H1 (cell line): ENCODE results near the gene DARS2. TPM values are rescaled to one million over a fixed set of nuclear protein-coding genes. Genes with fewer than 3 reads are reported as not detected.

ENCODE experiments used
- ASH2L ChIP-seq: fragments of 200-600, 300-600 bp; sonication (generic); IDR thresholded peaks from one replicate; pipeline ENCODE4 v1.7.1; 2017; ENCODE audit warnings: low read length
- BCL11A ChIP-seq, 2 experiments: IDR thresholded peaks; one replicate each; pipeline ENCODE4 v1.6.1; 2011; ENCODE audit warnings: low read depth in 2 of 2, low read length in 2 of 2, mild to moderate bottlenecking in 2 of 2
- CBX5 ChIP-seq: fragments of 300-800, 300-1000 bp; sonication (generic); IDR thresholded peaks from 2 replicates; pipeline ENCODE4 v1.7.1; 2016; ENCODE audit warnings: antibody characterized with exemption, low read length, low read depth
- CHD1 ChIP-seq: IDR thresholded peaks from 2 replicates; pipeline ENCODE4 v1.6.1; 2012; ENCODE audit warnings: low read depth, low read length, improper control_type of control experiment
- CREB1 ChIP-seq: IDR thresholded peaks from 2 replicates; pipeline ENCODE4 v1.6.1; 2012; ENCODE audit warnings: inconsistent platforms
- EP300 ChIP-seq, 2 experiments: IDR thresholded peaks; 1 replicate in 1 of 2; 2 replicates in 1 of 2; pipeline ENCODE4 v1.6.1; 2011 to 2012; ENCODE audit warnings: low read depth in 2 of 2, low read length in 2 of 2, mild to moderate bottlenecking in 2 of 2, borderline replicate concordance in 1 of 2, inconsistent platforms in 1 of 2, moderate library complexity in 1 of 2
- EZH2 ChIP-seq: fragments of 200-600 bp; sonication (generic); IDR thresholded peaks from 2 replicates; pipeline ENCODE4 v1.7.1; 2012; ENCODE audit warnings: low read depth, mild to moderate bottlenecking, moderate library complexity, low read length, inconsistent platforms; ENCODE audit not compliant: severe bottlenecking
- JUND ChIP-seq: IDR thresholded peaks from 2 replicates; pipeline ENCODE4 v1.6.1; 2011; ENCODE audit warnings: mild to moderate bottlenecking, improper control_type of control experiment, low read length
- NANOG ChIP-seq: IDR thresholded peaks from 2 replicates; pipeline ENCODE4 v1.6.1; 2011; ENCODE audit warnings: low read length, low read depth, mild to moderate bottlenecking, inconsistent platforms; ENCODE audit not compliant: insufficient read depth, poor library complexity, severe bottlenecking
- NRF1 ChIP-seq: IDR thresholded peaks from 2 replicates; pipeline ENCODE4 v1.6.1; 2011; ENCODE audit warnings: mild to moderate bottlenecking, low read depth, low read length, improper control_type of control experiment
- POLR2A ChIP-seq, 2 experiments: IDR thresholded peaks; 1 replicate in 1 of 2; 2 replicates in 1 of 2; pipeline ENCODE4 v1.6.1; 2011; ENCODE audit warnings: low read depth in 2 of 2, low read length in 2 of 2, mild to moderate bottlenecking in 2 of 2; ENCODE audit errors: control extremely low read depth in 1 of 2
- POLR2AphosphoS5 ChIP-seq: IDR thresholded peaks from 2 replicates; pipeline ENCODE4 v1.6.1; 2011; ENCODE audit warnings: low read depth, low read length
- RFX5 ChIP-seq: IDR thresholded peaks from 2 replicates; pipeline ENCODE4 v1.6.1; 2011; ENCODE audit warnings: low read depth, low read length, improper control_type of control experiment, borderline replicate concordance
- RNF2 ChIP-seq: fragments of 200-900, 300-1000 bp; sonication (generic); IDR thresholded peaks from 2 replicates; pipeline ENCODE4 v1.7.1; 2016; ENCODE audit warnings: borderline replicate concordance, low read depth, mild to moderate bottlenecking, antibody characterized with exemption, low read length; ENCODE audit not compliant: poor library complexity, severe bottlenecking; ENCODE audit errors: missing control alignments
- RXRA ChIP-seq: IDR thresholded peaks from 2 replicates; pipeline ENCODE4 v1.6.1; 2011; ENCODE audit warnings: low read depth, mild to moderate bottlenecking, low read length, moderate library complexity; ENCODE audit not compliant: insufficient read depth
- SAP30 ChIP-seq: fragments of 300-600 bp; sonication (generic); IDR thresholded peaks from 2 replicates; pipeline ENCODE4 v1.7.1; 2012; ENCODE audit warnings: low read length, moderate library complexity, mild to moderate bottlenecking, inconsistent platforms; ENCODE audit not compliant: insufficient read depth, insufficient replicate concordance
- SIRT6 ChIP-seq: IDR thresholded peaks from one replicate; pipeline ENCODE4 v1.7.1; 2012; ENCODE audit warnings: low read length, inconsistent platforms
- SP2 ChIP-seq: IDR thresholded peaks from 2 replicates; pipeline ENCODE4 v1.6.1; 2012; ENCODE audit warnings: mild to moderate bottlenecking, low read length, inconsistent platforms
- SP4 ChIP-seq: IDR thresholded peaks from 2 replicates; pipeline ENCODE4 v1.6.1; 2012; ENCODE audit warnings: low read length, inconsistent platforms
- SUZ12 ChIP-seq: fragments of 200-600 bp; sonication (generic); IDR thresholded peaks from 2 replicates; pipeline ENCODE4 v1.6.1; 2012; ENCODE audit warnings: mild to moderate bottlenecking, inconsistent platforms, low read length, moderate library complexity, mixed read lengths
- TCF12 ChIP-seq: IDR thresholded peaks from 2 replicates; pipeline ENCODE4 v1.6.1; 2011; ENCODE audit warnings: low read depth, mild to moderate bottlenecking, low read length
- TEAD4 ChIP-seq: IDR thresholded peaks from 2 replicates; pipeline ENCODE4 v1.6.1; 2012; ENCODE audit warnings: low read depth, low read length, inconsistent platforms, mixed read lengths
- ZNF274 ChIP-seq: IDR thresholded peaks from 2 replicates; pipeline ENCODE4 v1.7.0; 2012; ENCODE audit warnings: low read length, borderline replicate concordance; ENCODE audit errors: extremely low read depth
- polyA plus RNA-seq, 7 experiments: library from polyadenylated mRNA; depleted of rRNA in 3 of 7; stranded (reverse) in 5 of 7; unstranded in 2 of 7; fragments of >200 nt in 5 of 7; fragments of 200-250 nt in 2 of 7; gene quantifications; 1 replicate in 5 of 7; 2 replicates in 1 of 7; 4 replicates in 1 of 7; pipeline versions ENCODE4 v1.2.1 to v1.2.3, GENCODE V29; 2011 to 2013; ENCODE audit warnings: missing spikeins in 2 of 7, mixed read lengths in 2 of 7
- total RNA-seq: library from RNA; stranded (reverse); fragmentation: NEBNext Ultra II Directional; extraction: Animal tissue kit (Norgen Biotek cat#: 25700); gene quantifications from 2 replicates; pipeline ENCODE4 v1.2.1, GENCODE V29; 2021
- TF ChIP-seq, protein P1 (sequence below): IDR thresholded peaks from 2 replicates; pipeline ENCODE4 v1.6.1; 2012; ENCODE audit warnings: inconsistent platforms
- TF ChIP-seq, protein P2 (sequence below): IDR thresholded peaks from 2 replicates; pipeline ENCODE4 v1.6.1; 2011; ENCODE audit warnings: low read depth, mild to moderate bottlenecking, low read length; ENCODE audit not compliant: insufficient read depth

The DARS2 gene
- total and polyA plus RNA-seq, 2 of the 8 experiments (the other 6 are each of a cell fraction or from before 2014, with no cell fraction given): 21.0 to 35.2 TPM

DNA sequence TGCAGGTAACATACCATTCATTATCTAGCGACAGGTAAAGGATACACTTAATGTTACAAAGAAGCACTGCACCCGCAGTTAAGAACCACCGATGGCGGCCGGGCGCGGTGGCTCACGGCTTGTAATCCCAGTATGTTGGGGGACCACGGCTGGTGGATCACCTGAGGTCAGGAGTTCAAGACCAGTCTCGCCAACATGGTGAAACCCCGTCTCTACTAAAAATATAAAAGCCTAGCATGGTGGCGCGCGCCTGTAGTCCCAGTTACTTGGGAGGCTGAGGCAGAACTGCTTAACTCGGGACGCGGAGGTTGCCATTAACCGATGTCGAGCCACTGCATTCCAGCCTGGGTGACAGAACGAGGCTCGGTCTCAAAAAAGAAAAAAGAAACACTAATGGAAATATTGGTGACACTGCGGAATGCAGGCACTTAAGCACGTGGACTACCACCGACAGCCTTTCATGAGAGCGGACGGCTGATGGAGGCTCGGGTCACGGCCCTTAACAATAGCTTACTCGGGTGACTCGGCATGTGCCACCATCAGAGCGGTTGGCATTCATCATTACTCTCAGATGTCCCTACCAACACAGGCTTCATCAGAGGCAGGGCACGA, 42.8 kb downstream of the DARS2 start (continued):
- TF ChIP-seq SUZ12 (no peak), RXRA (no peak), CREB1 (no peak), JUND (no peak), POLR2AphosphoS5 (peak; percentile 99; the same call in 1 of the 2 replicates), CBX5 (no peak), RFX5 (no peak), TEAD4 (0 out of 2 replicates have a peak, but pooled peaks have one; percentile 36), EZH2 (no peak), NANOG (no peak), SAP30 (peak; percentile 62), RNF2 (no peak), CHD1 (0 out of 2 replicates have a peak, but pooled peaks have one; percentile 64), SIRT6 (no peak), EP300 (IDR thresholded peaks at IDR 0.05; ENCODE audit: borderline replicate concordance in 1 of 2, low read depth in 2 of 2, low read length in 2 of 2) (no peak), TCF12 (no peak), SP2 (no peak), NRF1 (no peak), ZNF274 (no peak), SP4 (no peak), BCL11A (IDR thresholded peaks at IDR 0.05; ENCODE audit: low read depth in 2 of 2, low read length in 2 of 2) (no peak), ASH2L (no peak), POLR2A (IDR thresholded peaks at IDR 0.05; ENCODE audit: control extremely low read depth in 1 of 2, low read depth in 2 of 2, low read length in 2 of 2) (peak in 1 of 2 experiments; percentile 99; a peak in 1 of 3 replicates)
- TF ChIP-seq, protein P1, sequence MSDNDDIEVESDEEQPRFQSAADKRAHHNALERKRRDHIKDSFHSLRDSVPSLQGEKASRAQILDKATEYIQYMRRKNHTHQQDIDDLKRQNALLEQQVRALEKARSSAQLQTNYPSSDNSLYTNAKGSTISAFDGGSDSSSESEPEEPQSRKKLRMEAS: peak; percentile 70; the same call in 1 of the 2 replicates
- TF ChIP-seq, protein P2, sequence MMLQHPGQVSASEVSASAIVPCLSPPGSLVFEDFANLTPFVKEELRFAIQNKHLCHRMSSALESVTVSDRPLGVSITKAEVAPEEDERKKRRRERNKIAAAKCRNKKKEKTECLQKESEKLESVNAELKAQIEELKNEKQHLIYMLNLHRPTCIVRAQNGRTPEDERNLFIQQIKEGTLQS: no peak
